ENCODE measurements around the gene DZIP1. TPM values are rescaled to one million over a fixed set of nuclear protein-coding genes. Genes with fewer than 3 reads are reported as not detected.

DZIP1 gene
- total RNA-seq, 4 donors from 2014 or later: 6.4 to 15.3 (median 8.1) TPM

- no peaks in the 10 kb centered on the region for H3K4me1 ChIP-seq
- H3K4me3 ChIP-seq: no peak overlapping the region
- no peak overlapping the region for H3K27ac ChIP-seq
- intact Hi-C loops (cut with DNase I; ENCODE audit: low total_unique reads) (no loop called here), in situ Hi-C loops (cut with MboI; ENCODE audit: low pct_ligation_motif_present in 1 of 4, low pct_unique_long_range_greater_than_20kb in 1 of 4, low sequenced_read_pairs in 3 of 4) (no loop called here)
- peaks cover 9% of the 10 kb centered on the region for H3K27me3 ChIP-seq
- TF ChIP-seq EP300 (IDR thresholded peaks at IDR 0.05; ENCODE audit: low read depth): no peak
- TF ChIP-seq CTCF (IDR thresholded peaks at IDR 0.05): no peak
- no peak for TF ChIP-seq POLR2A (IDR thresholded peaks at IDR 0.05)
- TF ChIP-seq POLR2AphosphoS5 (IDR thresholded peaks at IDR 0.05): no peak
- H3K9me3 ChIP-seq: no peaks in the 10 kb centered on the region
- no peak for DNase-seq
- no peaks in the 10 kb centered on the region for H3K36me3 ChIP-seq
- WGBS, 2 donors (ENCODE audit: low coverage in 1 of 2): 77 to 80% methylated on average over 1 to 3 of the region's 3 CpGs
These were observed 12.0 kb upstream of the DZIP1 start for GRCh38 chr13:95656386-95657015.

GRCh38 chr13:95652821-95653220 lies 8.3 kb upstream of the DZIP1 start:
- no peak overlapping the region for H3K4me3 ChIP-seq
- no peak overlapping the region for H3K27ac ChIP-seq
- H3K9me3 ChIP-seq: no peaks in the 10 kb centered on the region
- no peak for TF ChIP-seq CTCF (IDR thresholded peaks at IDR 0.05)
- TF ChIP-seq EP300 (IDR thresholded peaks at IDR 0.05; ENCODE audit: low read depth): no peak
- no peak for TF ChIP-seq POLR2AphosphoS5 (IDR thresholded peaks at IDR 0.05)
- no peak for TF ChIP-seq POLR2A (IDR thresholded peaks at IDR 0.05)
- intact Hi-C loops (cut with DNase I; ENCODE audit: low total_unique reads): no loop called here
- H3K4me1 ChIP-seq: no peaks in the 10 kb centered on the region
- WGBS, 2 donors (ENCODE audit: low coverage in 1 of 2): 51% methylated on average over 3 of the region's 3 CpGs; no CpG with 5 or more reads in 1 of the 2 donors
- H3K27me3 ChIP-seq: peaks cover 2% of the 10 kb centered on the region
- no peaks in the 10 kb centered on the region for H3K36me3 ChIP-seq
- DNase-seq: no peak
- in situ Hi-C loops (cut with MboI; ENCODE audit: low pct_ligation_motif_present in 1 of 4, low pct_unique_long_range_greater_than_20kb in 1 of 4, low sequenced_read_pairs in 3 of 4): no loop called here

- in situ Hi-C loops (cut with MboI; ENCODE audit: low pct_ligation_motif_present in 1 of 4, low pct_unique_long_range_greater_than_20kb in 1 of 4, low sequenced_read_pairs in 3 of 4) (no loop called here), intact Hi-C loops (cut with DNase I; ENCODE audit: low total_unique reads) (no loop called here)
- Histone ChIP-seq H3K36me3 (no peaks in the 10 kb centered on the region), H3K27ac (no peak overlapping the region), H3K4me3 (no peak overlapping the region), H3K9me3 (no peaks in the 10 kb centered on the region), H3K4me1 (no peaks in the 10 kb centered on the region), H3K27me3 (no peaks in the 10 kb centered on the region)
- no peak for DNase-seq
- WGBS, 2 donors (ENCODE audit: low coverage in 1 of 2): 91 to 93% methylated on average over 1 of the region's 1 CpG
- TF ChIP-seq CTCF (IDR thresholded peaks at IDR 0.05): no peak
- TF ChIP-seq POLR2AphosphoS5 (IDR thresholded peaks at IDR 0.05): no peak
- no peak for TF ChIP-seq EP300 (IDR thresholded peaks at IDR 0.05; ENCODE audit: low read depth)
- TF ChIP-seq POLR2A (IDR thresholded peaks at IDR 0.05): no peak
These were observed 7.8 kb upstream of the DZIP1 start for GRCh38 chr13:95652244-95652764.

- no peaks in the 10 kb centered on the region for H3K36me3 ChIP-seq
- H3K27ac ChIP-seq: no peak overlapping the region
- 78 to 85% methylated on average over 5 of the region's 5 CpGs for WGBS, 2 donors (ENCODE audit: low coverage in 1 of 2)
- no peaks in the 10 kb centered on the region for H3K9me3 ChIP-seq
- intact Hi-C loops (cut with DNase I; ENCODE audit: low total_unique reads): no loop called here
- TF ChIP-seq CTCF (IDR thresholded peaks at IDR 0.05) (no peak), POLR2AphosphoS5 (IDR thresholded peaks at IDR 0.05) (no peak), POLR2A (IDR thresholded peaks at IDR 0.05) (no peak), EP300 (IDR thresholded peaks at IDR 0.05; ENCODE audit: low read depth) (no peak)
- no peak for DNase-seq
- no peaks in the 10 kb centered on the region for H3K4me1 ChIP-seq
- no peaks in the 10 kb centered on the region for H3K27me3 ChIP-seq
- in situ Hi-C loops (cut with MboI; ENCODE audit: low pct_ligation_motif_present in 1 of 4, low pct_unique_long_range_greater_than_20kb in 1 of 4, low sequenced_read_pairs in 3 of 4): no loop called here
- H3K4me3 ChIP-seq: no peak overlapping the region
These were observed 6.2 kb upstream of the DZIP1 start for GRCh38 chr13:95650696-95651095.

Data from transverse colon (tissue), 4 donors.